PFSK-1 (cell line): Measurements from ENCODE around the gene SPATA17.

Experiments used
- FOXP2 ChIP-seq: optimal IDR thresholded peaks from 2 replicates; pipeline ENCODE3; 2011; ENCODE audit warnings: borderline replicate concordance, control low read depth, inconsistent platforms; ENCODE audit not compliant: insufficient read depth; ENCODE audit errors: extremely low read length, extremely low read depth
- POLR2AphosphoS5 ChIP-seq: IDR thresholded peaks from 2 replicates; pipeline ENCODE4 v1.6.1; 2012; ENCODE audit warnings: low read depth, mild to moderate bottlenecking, control low read depth, low read length, moderate library complexity
- SIN3A ChIP-seq: IDR thresholded peaks from 2 replicates; pipeline ENCODE4 v1.6.1; 2012; ENCODE audit warnings: mild to moderate bottlenecking, low read length, moderate library complexity, borderline replicate concordance; ENCODE audit not compliant: insufficient read depth
- TAF1 ChIP-seq: IDR thresholded peaks from 2 replicates; pipeline ENCODE4 v1.6.1; 2012; ENCODE audit warnings: low read length, control low read depth, borderline replicate concordance; ENCODE audit not compliant: insufficient read depth
- TF ChIP-seq, protein P1 (sequence below), 2 experiments: IDR thresholded peaks; 2 replicates each; pipeline versions ENCODE4 v1.6.1 to v1.8.0; 2011 to 2012; ENCODE audit warnings: low read depth in 2 of 2, low read length in 2 of 2, control low read depth in 1 of 2, inconsistent platforms in 1 of 2, mild to moderate bottlenecking in 1 of 2, moderate library complexity in 1 of 2; ENCODE audit not compliant: insufficient read depth in 1 of 2

DNA sequence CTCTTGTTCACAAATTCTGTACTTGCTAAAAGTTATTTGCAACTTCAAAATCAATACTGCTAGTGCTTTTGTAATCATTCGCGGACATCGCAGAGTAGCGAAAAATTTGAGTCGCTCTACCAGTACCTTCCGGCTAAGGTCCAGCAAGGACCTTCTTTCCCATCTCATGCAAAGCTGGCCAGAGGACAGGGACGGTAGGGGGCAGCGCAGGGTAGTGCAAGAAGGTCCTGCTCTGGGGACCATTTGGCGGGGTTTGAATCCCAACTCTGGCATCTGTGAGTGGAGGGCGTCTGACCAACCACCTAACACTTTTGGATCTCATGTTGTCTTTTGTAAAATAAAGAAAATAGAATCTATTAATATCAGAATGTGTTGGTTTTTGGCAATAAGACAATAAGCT, 258.3 kb downstream of the SPATA17 start:
- TF ChIP-seq POLR2AphosphoS5 (no peak), SIN3A (no peak), TAF1 (no peak), FOXP2 (no peak)
- TF ChIP-seq, protein P1, sequence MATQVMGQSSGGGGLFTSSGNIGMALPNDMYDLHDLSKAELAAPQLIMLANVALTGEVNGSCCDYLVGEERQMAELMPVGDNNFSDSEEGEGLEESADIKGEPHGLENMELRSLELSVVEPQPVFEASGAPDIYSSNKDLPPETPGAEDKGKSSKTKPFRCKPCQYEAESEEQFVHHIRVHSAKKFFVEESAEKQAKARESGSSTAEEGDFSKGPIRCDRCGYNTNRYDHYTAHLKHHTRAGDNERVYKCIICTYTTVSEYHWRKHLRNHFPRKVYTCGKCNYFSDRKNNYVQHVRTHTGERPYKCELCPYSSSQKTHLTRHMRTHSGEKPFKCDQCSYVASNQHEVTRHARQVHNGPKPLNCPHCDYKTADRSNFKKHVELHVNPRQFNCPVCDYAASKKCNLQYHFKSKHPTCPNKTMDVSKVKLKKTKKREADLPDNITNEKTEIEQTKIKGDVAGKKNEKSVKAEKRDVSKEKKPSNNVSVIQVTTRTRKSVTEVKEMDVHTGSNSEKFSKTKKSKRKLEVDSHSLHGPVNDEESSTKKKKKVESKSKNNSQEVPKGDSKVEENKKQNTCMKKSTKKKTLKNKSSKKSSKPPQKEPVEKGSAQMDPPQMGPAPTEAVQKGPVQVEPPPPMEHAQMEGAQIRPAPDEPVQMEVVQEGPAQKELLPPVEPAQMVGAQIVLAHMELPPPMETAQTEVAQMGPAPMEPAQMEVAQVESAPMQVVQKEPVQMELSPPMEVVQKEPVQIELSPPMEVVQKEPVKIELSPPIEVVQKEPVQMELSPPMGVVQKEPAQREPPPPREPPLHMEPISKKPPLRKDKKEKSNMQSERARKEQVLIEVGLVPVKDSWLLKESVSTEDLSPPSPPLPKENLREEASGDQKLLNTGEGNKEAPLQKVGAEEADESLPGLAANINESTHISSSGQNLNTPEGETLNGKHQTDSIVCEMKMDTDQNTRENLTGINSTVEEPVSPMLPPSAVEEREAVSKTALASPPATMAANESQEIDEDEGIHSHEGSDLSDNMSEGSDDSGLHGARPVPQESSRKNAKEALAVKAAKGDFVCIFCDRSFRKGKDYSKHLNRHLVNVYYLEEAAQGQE (IDR thresholded peaks at IDR 0.05; ENCODE audit: insufficient read depth in 1 of 2, low read depth in 2 of 2, low read length in 2 of 2), result no peak
